Psoas muscle (tissue), 8 donors: ENCODE data around the gene CDNF. TPM values are rescaled to one million over a fixed set of nuclear protein-coding genes. Genes with fewer than 3 reads are reported as not detected.

Experiments
- ATAC-seq, 4 donors: fragments of 200-7000 bp; cut with Tn5 transposase; one replicate each; pipeline ENCODE4 v1.9.1; 2020; ENCODE audit warnings: moderate library complexity in 3 of 4, mild to moderate bottlenecking in 2 of 4
- DNase-seq, 2 donors: peaks; one replicate each; pipeline ENCODE4 v3.0.0-alpha.2; 2020
- H3K27ac ChIP-seq: fragments of 200-600 bp; one replicate; pipeline ENCODE4 v1.8.0; 2022
- H3K27me3 ChIP-seq, 3 donors: fragments of 200-600 bp in 1 of 3; one replicate each; pipeline versions ENCODE4 v1.6.1 to v1.8.0; 2013 to 2022; ENCODE audit warnings: low read length in 2 of 3, mild to moderate bottlenecking in 2 of 3, moderate library complexity in 1 of 3; ENCODE audit not compliant: insufficient read depth in 3 of 3
- H3K36me3 ChIP-seq, 2 donors: fragments of 200-600 bp in 1 of 2; one replicate each; pipeline versions ENCODE4 v1.6.1 to v1.8.0; 2013 to 2022; ENCODE audit warnings: low read depth in 1 of 2, mild to moderate bottlenecking in 1 of 2, moderate library complexity in 1 of 2; ENCODE audit not compliant: insufficient read depth in 1 of 2
- H3K4me1 ChIP-seq: fragments of 200-600 bp; one replicate; pipeline ENCODE4 v1.8.0; 2022
- H3K4me3 ChIP-seq: fragments of 200-600 bp; one replicate; pipeline ENCODE4 v1.8.0; 2022; ENCODE audit warnings: mild to moderate bottlenecking
- H3K9me3 ChIP-seq: fragments of 200-600 bp; one replicate; pipeline ENCODE4 v1.8.0; 2022
- CTCF ChIP-seq: fragments of 200-600 bp; IDR thresholded peaks from one replicate; pipeline ENCODE4 v1.8.0; 2022; ENCODE audit warnings: antibody characterized with exemption
- WGBS, 3 donors: extraction: QIAGEN DNeasy Blood & Tissue Kit; methylation state at CpG; one replicate each; pipeline versions ENCODE4 v1.1.6 to v1.1.7; 2013; 5-methylcytosine and 5-hydroxymethylcytosine counted together
- intact Hi-C, 2 donors: fragments of 100-400 bp; cut with DNase I; formaldehyde crosslinking; loops; one replicate each; pipeline versions ENCODE4 v1.11.0 to v1.14.2; 2022
- polyA plus RNA-seq, 3 donors: library from polyadenylated mRNA; stranded (reverse); fragments of 200-250 nt; gene quantifications; one replicate each; pipeline ENCODE4 v1.2.3, GENCODE V29; 2013
- total RNA-seq, 4 donors: library from RNA; stranded (reverse); fragmentation: NEBNext Ultra II Directional in 2 of 4; extraction: Animal tissue kit (Norgen Biotek cat#: 25700) in 2 of 4; gene quantifications; one replicate each; pipeline versions ENCODE4 v1.2.1 to v1.2.4, GENCODE V29; 2021 to 2023
- donor health status: healthy with polysubstance abuse.
- donor health status: DM: no; HTN: no; CAD: no; lungs with moderate emphysema.
- donor health status: Bipolar disorder and iron deficiency.
- donor health status: healthy.
- donor health status: DM: yes; HTN: yes; CAD: no.
- donor health status: DM: no; HTN: no; CAD: no.
- donor health status: DM: no; HTN: no; CAD: no.
- donor health status: DM: yes; HTN: yes; CAD: no.

CDNF gene
- total and polyA plus RNA-seq, 7 donors = 4.9 to 23.5 (median 17.4) TPM

DNA sequence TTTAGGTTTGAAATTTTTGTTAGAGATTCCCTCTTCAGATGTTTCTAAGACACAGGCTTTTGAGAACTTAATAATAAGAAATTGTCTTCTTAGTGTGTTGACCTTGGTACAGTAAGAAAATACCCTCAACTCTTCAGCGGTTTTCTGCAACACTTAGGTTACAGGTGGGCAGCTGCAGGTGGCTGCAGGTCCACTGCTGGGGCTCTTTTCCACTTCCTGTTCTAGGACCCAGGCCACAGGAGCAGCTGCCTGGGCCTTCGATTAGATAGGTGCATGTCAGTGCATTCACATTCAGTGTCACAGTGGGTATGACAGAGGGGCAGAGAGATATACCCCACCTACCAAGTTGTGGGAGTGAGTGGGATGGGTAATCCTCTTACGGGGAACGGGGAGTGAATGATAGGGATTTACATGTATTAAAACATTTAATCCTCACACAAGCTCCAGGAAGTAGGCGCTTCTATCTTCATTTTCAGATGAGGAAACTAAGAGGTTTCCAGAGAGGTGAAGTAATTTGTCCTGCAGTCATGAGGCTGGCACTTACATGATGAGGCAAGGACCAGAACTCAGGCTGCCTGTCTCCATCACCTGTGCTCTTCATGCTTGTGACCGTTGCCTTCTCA lies 20.6 kb upstream of the CDNF start:
- Histone ChIP-seq H3K27ac (no peak overlapping the region), H3K4me1 (peaks cover 10% of the 10 kb centered on the region), H3K36me3 (peaks cover 2 to 69% of the 10 kb centered on the region in 2 donors), H3K9me3 (no peaks in the 10 kb centered on the region), H3K4me3 (no peak overlapping the region), H3K27me3 (no peaks in the 10 kb centered on the region)
- TF ChIP-seq CTCF = no peak
- 90 to 94% (median 92%) methylated on average over 6 of the region's 6 CpGs for WGBS, 3 donors
- ATAC-seq (no peak), DNase-seq (no peak)
- intact Hi-C loops = no loop called here

DNA sequence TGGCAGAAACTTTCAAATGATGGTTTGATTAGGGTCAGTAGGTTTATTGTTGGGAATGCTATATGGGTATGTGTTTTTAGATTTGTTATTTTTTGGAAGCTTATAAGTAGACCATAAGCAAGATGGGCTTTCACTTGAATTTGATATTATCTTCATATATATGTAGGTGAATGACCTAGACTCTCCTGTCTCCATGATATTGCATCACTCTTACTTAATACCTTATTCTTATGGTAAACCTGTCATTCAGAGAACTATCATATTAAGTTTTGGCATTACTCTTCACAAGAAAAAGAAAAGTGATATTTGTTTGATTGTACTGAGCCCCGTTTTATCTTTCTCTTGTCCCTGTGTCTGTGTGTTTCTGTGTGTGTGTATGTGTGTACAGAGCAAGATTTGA lies 17.6 kb upstream of the CDNF start:
- Histone ChIP-seq H3K27me3 (no peaks in the 10 kb centered on the region), H3K36me3 (peaks cover 0 to 73% of the 10 kb centered on the region in 2 donors), H3K4me3 (no peak overlapping the region), H3K4me1 (peaks cover 10% of the 10 kb centered on the region), H3K9me3 (no peaks in the 10 kb centered on the region), H3K27ac (no peak overlapping the region)
- DNase-seq = no peak
- WGBS, 3 donors = 88 to 93% (median 89%) methylated on average over 1 of the region's 1 CpG
- ATAC-seq = no peak
- TF ChIP-seq CTCF = no peak
- intact Hi-C loops = no loop called here

DNA sequence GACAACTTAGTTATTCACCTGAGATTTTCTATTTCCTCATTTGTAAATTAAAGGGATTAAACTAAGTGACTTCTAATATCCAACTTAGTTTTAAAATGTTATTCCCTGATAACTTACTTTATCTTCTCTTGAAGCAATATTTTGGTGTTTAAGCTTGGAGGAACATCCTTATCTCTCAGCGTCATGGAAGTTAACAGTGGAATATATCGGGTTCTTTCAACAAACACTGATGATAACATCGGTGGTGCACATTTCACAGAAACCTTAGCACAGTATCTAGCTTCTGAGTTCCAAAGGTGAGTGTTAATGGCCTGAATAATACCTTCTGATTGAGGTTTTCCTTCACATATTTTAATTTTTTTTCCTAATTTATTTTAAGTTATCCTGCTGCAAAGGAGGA lies 14.4 kb upstream of the CDNF start:
- TF ChIP-seq CTCF = no peak
- DNase-seq (no peak), ATAC-seq (no peak)
- Histone ChIP-seq H3K36me3 (peaks cover 0 to 71% of the 10 kb centered on the region in 2 donors), H3K27ac (no peak overlapping the region), H3K4me3 (no peak overlapping the region), H3K9me3 (no peaks in the 10 kb centered on the region), H3K27me3 (no peaks in the 10 kb centered on the region), H3K4me1 (peaks cover 5% of the 10 kb centered on the region)
- intact Hi-C loops = no loop called here
- 93 to 94% (median 94%) methylated on average over 3 of the region's 3 CpGs for WGBS, 3 donors

DNA sequence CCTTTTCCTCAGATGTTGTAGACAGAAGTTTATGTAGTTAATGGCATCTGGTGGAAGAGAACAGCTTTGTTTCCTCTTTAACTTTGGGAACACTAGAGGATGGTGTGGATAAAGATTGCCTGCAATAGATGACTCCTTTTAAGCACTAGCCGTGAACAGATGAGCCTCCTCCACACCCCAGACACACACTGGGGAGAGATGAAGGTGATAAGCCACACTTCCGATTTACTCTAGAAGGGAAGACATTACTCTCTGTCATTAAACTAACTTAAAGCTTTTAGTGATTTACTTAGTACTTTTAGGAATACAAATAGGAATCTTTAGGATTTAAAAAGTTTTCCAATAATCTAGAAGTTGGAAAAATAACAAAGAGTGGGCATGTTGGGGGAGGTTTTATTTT lies 7.1 kb upstream of the CDNF start:
- ATAC-seq (no peak), DNase-seq (no peak)
- no peaks in the 10 kb centered on the region for H3K27me3 ChIP-seq
- no peak overlapping the region for H3K4me3 ChIP-seq
- no peak for TF ChIP-seq CTCF
- intact Hi-C loops = loop anchor here in 1 of 2 donors (5.0 kb wide), 1 partner anchor 1067 kb away; no protein-coding TSS in a partner anchor
- no peaks in the 10 kb centered on the region for H3K4me1 ChIP-seq
- 78 to 87% (median 85%) methylated on average over 2 of the region's 2 CpGs for WGBS, 3 donors
- H3K9me3 ChIP-seq = no peaks in the 10 kb centered on the region
- peaks cover 17 to 72% of the 10 kb centered on the region in 2 donors for H3K36me3 ChIP-seq
- no peak overlapping the region for H3K27ac ChIP-seq
